ENCODE results near the gene PRKCZ.
A peak's percentile ranks its signal among the peaks of the same experiment; 100 is the strongest.

Gene PRKCZ

DNA sequence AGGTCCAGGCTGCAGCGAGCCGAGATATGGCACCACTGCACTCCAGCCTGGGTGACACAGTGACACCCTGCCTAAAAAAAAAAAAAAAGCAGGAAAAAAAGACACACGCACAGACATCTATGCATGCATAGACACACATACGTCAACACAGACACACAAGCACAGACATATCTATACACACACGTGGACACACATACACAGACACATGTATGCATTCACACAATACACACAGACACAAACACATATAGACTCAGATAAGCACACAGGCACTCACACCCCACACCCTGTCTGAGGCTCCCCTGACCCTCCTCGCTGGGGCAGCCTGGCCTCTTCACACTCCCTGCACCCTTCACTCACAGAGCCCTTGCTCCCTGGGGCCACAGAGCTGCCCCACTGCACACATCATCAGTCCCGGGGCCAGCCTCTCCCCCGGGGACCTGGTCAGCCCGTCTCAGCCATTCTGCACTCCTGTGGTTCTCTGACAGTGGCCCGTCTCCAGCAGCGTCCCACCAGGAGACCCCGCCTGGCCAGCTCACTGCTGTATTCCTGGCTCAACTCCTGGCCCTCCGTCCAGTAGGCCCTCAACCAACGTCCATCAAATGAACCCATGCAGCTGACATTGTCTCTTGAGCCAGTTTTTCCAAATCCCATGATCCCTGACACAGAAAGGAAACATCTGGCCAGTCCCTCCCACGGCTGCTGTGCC, 4.6 kb upstream of the PRKCZ start:
- no peak for TF ChIP-seq CTCF (IDR thresholded peaks at IDR 0.05; ENCODE audit: low read length, missing control alignments)
- H3K4me3 ChIP-seq (replicated peaks; ENCODE audit: low read depth, low read length): no peak overlapping the region
- DNase-seq (ENCODE audit: low read depth): peak; percentile 50

GRCh38 chr1:2046174-2046917, 3.9 kb upstream of the PRKCZ start:
- peak; percentile 72 for TF ChIP-seq CTCF (IDR thresholded peaks at IDR 0.05; ENCODE audit: low read length, missing control alignments)
- no peak overlapping the region for H3K4me3 ChIP-seq (replicated peaks; ENCODE audit: low read depth, low read length)
- DNase-seq (ENCODE audit: low read depth): peak; percentile 29

DNA sequence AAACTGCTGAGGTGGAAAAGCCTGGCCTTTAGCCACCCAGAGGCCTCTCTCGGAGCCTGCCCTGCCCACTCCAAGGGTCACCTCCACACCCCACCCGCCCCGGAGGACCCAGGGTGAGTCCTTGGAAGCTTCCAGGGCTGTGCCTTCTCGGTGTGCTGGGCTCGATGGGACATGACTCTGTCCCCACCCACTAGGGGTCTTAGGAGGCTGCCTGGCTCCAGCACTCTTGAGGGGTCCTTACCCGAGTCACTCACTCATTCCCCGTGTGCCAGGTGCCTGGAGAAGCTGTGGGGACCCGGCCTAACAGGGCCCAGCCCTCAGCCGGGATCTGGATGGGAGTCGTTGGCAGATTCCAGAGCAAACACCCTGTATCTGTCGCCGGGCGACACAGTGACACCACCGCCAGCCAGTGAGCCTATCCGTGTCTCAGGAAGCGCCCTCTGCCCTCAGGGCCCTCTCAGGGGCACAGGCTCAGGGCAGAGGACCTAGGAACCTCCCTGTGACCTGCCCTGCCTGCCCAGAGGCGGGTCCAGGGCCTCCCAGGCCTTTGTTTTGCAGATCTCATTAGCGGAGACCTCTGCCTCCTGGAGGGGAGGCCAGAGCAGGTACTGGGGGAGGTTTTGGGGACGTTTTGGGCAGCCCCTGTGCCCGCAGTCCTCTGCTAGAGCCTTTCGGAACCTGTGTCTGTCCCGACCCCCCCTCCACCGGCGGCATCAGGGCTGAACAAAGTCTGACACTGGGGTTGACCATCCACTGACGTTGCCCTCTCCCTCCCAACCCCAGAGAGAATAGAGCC, 3.1 kb upstream of the PRKCZ start:
- no peak overlapping the region for H3K4me3 ChIP-seq (replicated peaks; ENCODE audit: low read depth, low read length)
- TF ChIP-seq CTCF (IDR thresholded peaks at IDR 0.05; ENCODE audit: low read length, missing control alignments): no peak
- no peak for DNase-seq (ENCODE audit: low read depth)

- no peak for DNase-seq (ENCODE audit: low read depth)
- TF ChIP-seq CTCF (IDR thresholded peaks at IDR 0.05; ENCODE audit: low read length, missing control alignments): no peak
Measured at GRCh38 chr1:2047749-2048729, 2.2 kb upstream of the PRKCZ start.

DNA sequence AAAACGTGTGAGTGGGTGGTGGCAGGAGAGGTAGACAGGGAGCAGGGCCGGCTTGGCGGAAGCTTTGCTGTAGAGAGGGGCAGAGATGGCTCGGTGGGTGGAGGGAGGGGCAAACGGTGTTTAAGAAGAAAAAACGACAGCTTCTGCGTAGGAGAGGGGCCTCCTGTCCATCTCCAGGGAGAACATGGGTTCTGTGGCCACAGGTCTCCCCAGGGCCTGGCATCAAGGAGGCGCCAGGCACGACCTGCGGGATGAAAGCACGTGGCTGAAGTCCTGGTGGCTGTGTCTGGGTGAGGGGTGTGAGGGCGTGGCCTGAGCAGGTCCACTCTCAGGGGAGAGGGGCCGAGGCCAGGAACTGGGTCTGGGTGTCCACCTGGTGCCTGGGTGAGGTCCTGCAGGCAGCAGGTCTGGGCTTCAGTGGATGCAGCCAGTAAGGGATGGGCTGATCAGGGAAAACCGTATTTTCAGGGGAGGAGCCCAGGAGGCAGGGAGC, 940 bp upstream of the PRKCZ start:
- TF ChIP-seq CTCF (IDR thresholded peaks at IDR 0.05; ENCODE audit: low read length, missing control alignments): peak; percentile 19
- no peak for DNase-seq (ENCODE audit: low read depth)
- H3K4me3 ChIP-seq (replicated peaks; ENCODE audit: low read depth, low read length): no peak overlapping the region

More at GRCh38 chr1:2047749-2048729, 2.2 kb upstream of the PRKCZ start:
- H3K4me3 ChIP-seq (replicated peaks; ENCODE audit: low read depth, low read length): no peak overlapping the region

DNA sequence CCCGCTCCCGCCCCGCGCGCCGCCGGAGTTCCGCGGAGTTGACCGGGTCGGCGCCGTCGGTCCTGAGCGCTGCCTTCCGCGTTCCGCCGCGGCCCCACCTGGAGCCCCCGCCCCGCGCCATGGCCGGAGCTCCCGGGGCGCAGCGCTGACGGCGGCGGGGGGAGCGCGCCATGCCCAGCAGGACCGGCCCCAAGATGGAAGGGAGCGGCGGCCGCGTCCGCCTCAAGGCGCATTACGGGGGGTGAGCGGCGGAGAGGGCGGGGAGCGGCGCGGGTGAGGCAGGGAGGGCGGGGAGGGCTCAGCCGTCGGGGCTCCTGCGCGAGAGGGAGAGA, 216 bp downstream of the PRKCZ start:
- H3K4me3 ChIP-seq (replicated peaks; ENCODE audit: low read depth, low read length): no peak overlapping the region
- DNase-seq (ENCODE audit: low read depth): no peak

More for the DNA sequence above, 216 bp downstream of the PRKCZ start:
- no peak for TF ChIP-seq CTCF (IDR thresholded peaks at IDR 0.05; ENCODE audit: low read length, missing control alignments)
